GM19324 (cell line): ENCODE measurements around the gene C17orf100.

ENCODE experiments used
- ATAC-seq: cut with Tn5 transposase; IDR thresholded peaks from one replicate; pipeline ENCODE4 v1.9.1; 2021; ENCODE audit warnings: mild to moderate bottlenecking, moderate library complexity; ENCODE audit not compliant: unreplicated experiment, low FRiP score

The C17orf100 gene

DNA sequence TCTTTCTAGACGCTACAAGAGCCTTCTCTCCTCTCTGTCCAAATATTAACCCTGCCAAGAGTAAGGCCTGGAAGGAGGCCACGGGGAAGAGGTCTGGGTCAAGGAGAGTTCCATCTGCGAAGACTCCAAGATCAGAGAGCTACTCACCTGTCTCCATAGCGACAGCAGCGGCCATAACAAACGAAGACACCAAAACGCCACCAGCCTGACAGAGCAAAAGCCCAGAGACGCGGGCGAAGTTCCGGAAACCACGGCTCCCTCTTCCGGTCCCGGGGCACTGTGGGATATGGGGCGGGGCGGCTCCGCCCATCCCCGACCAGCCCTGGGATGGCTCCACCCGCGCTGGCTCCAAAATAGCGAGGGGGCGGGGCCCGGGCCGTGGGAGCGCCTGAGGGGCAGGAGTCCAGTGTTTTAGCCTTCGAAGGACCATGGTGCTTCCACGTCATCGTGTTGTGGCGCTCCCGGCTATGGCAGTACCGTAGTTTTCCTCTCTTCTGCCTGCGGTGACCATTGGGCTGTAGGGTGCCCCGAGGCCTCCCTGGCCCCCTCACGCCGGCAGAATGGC lies at the start of gene C17orf100, which contains the start of gene MED31:
Gene C17orf100 (plus strand): TSS at position 409 of the 565 bp plus-strand sequence. CDS start 152 bp downstream, at position 561.
Gene MED31 (minus strand): TSS at position 252 of the 565 bp plus-strand sequence. CDS start 77 bp downstream, at position 175.
- ATAC-seq = peak; percentile 95

DNA sequence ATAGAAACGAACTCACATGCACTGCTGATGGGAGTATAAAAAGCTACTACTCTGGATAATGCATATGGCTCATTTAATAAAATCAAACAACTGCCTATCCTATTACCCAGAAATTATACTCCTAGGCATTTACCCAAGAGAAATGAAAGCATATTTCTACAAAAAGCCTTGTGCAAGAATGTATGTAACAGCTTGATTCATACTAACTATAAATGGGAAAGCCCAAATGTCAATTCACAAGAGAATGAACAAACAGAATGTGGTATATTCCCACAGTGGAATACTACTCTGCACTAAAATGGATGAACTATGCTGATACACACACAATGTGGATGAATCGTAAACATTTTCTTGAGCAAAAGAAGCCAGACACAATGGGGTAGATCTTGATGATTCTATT lies 49.4 kb upstream of the C17orf100 start:
- no peak for ATAC-seq

DNA sequence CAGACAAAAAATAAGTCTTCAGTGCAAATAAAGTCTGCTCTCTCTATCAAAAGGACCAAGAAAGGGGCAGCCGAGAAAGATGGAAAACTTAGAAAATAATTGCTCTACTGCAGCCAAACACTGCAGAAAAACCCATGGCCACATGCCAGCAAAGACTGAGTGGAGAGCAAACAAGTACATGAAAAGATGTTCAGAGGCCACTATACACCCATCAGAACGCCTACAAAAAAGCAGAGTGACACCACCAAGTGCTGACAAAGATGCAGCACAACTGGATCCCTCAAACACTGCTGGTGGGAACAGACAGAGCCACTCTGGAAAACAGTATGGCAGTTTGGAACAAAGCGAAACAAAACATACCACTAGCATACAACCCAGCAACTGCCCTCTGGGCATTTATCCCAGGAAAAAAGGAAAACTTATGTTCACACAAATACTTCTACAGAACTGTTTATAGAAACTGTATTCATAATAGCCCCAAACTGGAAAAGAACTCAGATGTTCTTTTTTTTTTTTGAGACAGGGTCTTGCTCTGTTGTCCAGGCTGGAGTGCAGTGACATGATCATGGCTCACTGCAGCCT lies 47.7 kb upstream of the C17orf100 start:
- ATAC-seq = no peak

DNA sequence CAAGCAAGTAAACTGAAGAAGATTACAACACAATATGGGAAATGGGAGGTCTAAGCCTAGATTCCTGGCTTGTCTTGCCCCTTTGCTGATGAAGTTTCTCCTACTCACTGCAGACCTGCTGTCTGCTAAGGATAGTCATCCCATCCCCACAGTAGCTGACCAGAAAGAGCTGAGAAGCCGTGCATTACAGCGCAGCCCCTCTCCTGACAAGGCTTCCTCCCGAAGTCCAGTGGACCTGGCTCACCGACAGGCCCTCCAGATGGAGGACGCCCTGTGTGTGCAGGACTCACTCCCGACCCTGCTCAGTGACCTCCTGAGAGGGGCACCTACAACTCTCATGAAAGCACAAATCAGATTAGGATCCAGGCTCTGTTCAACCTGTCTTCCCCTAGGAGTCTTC lies 46.4 kb upstream of the C17orf100 start:
- ATAC-seq = no peak

DNA sequence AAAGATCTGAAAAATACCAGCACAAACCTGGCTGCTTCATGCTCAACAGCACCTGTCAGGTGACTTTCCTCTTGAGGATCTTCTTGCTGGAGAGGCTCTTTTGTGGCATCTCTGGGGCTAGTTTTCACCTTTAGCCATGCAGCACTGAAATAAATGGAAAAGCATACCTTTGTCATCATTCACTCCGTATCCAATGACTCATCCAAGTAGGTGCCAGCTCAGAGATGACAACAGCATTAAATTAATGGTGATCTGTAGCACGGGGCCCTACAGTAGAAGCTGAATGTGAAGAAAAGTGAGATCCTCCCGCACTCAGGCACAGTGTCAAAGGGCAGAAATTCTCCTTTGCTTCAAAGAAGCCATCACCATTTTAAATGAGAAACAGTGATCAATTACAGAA lies 43.2 kb upstream of the C17orf100 start:
- ATAC-seq = no peak

DNA sequence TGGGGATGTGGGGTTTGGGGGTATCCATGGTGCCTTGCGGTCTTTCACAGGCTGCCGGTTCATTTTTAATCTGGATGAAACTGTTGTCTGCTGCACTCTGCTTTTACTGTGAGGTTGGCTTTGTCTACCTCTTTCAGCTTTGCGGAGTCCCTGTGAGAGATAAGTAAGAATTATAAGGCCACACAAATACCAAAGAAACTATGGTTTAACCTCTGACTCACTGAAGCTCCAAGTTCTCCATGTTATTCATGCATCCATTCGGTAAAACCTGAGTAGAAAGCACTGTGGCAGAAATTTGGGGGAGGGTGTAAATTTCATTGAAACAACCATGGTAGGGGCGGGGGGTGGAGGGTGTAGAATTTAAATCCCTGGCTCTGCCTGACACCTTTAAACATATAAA lies 41.6 kb upstream of the C17orf100 start:
- no peak for ATAC-seq

DNA sequence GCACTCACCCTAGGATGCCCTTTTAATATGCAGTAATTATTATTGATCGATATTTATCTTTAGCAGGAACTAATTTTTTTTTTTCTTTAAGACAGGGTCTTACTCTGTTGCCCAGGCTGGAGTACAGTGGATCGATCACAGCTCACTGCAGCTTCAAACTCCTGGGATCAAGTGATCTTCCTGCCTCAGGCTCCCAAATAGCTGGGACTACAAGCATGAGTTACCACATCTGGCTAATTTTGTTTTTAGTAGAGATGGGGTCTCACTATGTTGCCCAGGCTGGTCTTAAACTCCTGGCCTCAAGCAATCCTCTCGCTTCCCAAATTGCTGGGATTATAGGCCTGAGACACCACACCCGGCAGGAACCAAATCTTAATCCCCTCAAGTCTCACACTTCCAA lies 40.3 kb upstream of the C17orf100 start:
- no peak for ATAC-seq

DNA sequence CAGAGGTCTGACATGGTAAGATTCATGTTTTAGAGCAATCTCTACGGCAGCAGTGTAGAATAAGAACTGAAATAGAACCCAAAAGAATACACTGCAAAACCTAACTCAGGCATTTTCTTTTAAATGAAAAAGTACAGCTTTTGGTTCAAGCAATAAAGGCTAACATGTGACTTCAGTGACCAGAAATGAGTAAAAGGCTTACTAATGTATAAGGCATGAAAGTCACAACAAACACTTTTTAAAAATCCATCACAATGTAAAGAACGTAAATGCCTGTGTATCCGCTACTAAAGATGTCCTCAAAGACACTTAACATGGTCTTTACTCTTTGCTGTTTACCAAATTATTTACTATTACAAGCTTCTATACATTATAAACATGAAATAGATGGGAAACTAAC lies 27.6 kb upstream of the C17orf100 start:
- ATAC-seq = no peak

DNA sequence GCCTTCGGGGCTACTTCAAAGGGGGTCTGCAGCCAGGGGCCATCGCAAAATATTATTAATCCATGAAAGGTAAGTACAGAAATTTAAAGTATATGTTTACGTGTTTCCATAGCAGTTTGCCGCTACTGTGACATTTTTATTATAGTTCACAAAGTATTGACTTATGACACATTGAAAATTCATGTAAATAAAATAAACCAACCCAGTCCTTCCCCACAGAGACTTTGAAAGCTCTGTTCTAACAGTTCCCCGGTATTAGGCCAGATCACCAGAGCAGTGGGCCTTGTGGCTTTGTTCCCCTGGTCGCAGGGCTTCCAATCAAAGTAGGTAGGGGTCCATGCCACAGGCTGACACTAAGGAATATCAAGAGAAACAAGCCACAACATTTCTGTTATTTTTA lies 24.9 kb upstream of the C17orf100 start:
- no peak for ATAC-seq

DNA sequence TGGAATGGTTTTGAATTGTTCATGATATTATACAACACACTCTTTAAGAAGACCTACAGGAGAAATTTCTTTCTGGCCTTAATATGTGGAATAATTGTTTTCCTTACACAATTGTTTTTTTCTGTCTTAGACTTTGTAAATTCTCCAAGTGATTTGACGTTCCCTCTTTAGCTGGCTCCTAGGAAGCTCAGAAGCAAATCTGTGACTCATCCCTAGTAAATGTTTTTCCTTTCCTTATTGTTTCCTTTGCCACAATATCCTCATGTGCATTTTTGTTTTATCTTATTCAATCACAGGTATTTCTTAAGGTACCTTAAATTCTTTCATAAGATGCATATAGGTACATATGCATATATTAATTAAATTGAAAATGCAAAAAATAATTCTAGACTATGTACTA lies 24.5 kb upstream of the C17orf100 start:
- no peak for ATAC-seq

DNA sequence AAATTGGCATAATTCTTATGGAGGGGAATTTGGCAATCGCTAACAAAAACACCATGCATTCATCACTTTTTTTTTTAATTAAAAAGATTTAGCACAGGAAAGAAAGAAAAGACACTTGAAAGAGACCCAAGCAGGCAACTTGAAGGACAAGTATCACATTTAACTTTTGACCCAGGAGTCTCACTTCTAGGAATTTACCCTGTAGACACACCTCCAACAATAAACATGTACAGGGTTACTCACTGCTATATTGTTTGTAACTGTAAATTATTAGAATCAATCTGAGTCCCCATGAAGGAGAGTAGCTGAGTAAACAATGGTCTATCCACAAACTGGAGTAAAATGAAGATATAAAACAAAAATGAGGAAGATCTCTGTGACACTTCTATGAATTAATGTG lies 21.2 kb upstream of the C17orf100 start:
- ATAC-seq = no peak

DNA sequence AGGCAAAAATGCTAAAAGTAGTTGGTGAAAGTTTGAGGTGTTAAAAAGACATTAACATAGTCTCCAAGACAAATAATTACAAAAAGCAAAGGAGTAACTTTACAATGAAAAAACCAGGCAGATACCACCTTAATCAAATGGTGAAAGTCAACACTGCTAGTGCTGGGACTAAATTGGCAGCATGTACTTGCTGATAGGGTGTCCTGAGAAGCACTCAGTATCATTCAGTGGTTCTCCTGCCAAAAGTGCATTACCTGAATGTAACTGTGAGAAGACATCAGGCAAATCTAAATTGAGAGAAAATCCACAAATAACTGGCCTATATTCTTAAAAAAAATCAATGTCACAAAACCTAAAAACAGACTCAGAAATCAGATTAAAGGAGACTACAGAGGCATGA lies 19.0 kb upstream of the C17orf100 start:
- ATAC-seq = no peak

DNA sequence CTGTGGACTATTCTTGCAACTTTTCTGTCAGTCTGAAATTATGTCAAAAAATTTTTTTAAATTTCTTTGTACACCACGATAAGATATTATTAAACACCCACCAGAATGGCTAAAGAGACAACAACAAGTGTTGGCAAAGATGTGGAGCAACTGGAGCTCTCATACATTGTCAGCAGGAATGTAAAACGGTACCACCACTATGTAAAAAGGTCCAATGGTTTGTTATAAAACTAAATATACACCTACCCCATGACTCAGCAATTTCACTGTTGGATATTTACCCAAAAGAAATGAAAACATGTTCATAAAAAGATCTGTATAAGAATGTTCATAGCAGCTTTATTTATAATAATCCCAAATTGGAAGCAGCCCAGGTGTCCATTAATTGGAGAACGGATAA lies 18.3 kb upstream of the C17orf100 start:
- no peak for ATAC-seq

DNA sequence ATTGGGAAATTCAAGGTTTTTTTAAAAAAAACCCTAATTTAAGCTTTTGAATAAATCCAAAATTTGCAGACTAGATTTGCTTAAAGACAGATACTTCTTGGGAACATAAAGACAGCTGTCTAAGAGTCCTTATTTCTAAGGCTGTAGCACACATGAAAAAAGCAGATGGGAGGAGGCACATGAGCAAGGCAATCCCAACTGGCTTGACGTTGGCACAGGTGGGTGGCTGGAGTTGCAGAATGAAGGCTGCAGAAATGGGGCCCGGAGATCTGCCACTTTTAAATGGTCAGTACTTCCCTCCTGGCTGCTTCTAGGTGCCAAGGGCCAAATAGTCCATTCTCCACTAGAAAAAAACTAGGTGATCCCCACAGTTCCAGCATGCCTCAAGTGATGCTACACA lies 15.5 kb upstream of the C17orf100 start:
- no peak for ATAC-seq

DNA sequence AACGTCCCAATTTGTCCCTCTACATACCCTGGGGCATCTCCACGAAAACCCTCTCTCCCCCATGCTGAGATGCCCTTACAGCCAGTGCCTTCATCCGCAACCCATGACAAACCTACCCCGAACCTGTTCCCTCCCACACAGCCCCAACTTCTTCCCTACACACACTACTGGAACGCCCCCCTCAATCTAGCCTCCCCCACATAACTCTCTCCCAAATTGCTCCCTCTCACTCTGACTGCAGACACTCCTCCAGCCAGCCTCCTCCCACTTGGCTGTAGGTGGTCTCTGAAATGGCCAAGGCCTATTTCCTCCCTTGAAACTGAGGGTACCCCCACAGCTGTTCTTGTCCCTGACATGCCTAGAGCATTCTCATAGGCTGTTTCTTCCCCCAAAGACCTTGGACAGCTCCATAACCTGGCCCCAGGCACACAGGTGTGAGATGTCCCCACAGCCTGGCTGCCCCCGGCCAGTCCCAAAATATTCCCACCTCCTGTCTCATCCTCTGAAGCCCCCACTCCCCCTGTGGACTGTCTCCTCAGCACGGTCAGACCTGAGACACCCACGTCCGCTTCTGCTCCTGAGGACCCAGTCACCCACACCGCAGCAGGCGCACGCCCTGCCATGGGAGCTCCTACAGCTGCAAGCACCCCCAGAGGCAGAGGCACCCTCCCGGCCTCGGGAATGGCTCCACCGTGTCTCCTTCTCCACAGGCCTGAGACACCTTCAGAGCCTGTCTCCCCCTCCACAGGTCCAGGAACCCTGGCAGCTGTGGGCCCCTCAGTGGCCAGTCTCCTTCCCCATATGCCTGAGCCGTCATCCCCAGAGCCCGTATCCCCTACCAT lies 14.7 kb upstream of the C17orf100 start:
- no peak for ATAC-seq

DNA sequence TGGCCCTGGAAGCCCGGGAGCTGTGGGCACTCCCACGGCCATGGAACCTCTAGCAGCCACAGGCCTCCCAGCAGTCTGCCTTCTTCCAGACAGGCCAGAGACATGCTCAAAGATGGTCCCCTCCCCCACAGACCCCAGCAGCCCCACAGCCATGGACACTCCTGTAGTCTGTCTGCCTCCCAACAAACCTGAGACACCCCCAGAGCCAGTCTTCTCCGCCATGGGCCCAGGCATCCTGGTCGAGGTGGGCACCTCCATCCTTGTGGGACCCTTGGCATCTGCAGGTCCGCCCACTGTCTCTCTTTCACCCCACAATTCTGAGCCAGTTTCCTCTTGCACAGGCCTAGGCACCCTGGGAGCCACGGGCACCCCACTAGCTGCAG lies 14.1 kb upstream of the C17orf100 start:
- ATAC-seq = no peak

DNA sequence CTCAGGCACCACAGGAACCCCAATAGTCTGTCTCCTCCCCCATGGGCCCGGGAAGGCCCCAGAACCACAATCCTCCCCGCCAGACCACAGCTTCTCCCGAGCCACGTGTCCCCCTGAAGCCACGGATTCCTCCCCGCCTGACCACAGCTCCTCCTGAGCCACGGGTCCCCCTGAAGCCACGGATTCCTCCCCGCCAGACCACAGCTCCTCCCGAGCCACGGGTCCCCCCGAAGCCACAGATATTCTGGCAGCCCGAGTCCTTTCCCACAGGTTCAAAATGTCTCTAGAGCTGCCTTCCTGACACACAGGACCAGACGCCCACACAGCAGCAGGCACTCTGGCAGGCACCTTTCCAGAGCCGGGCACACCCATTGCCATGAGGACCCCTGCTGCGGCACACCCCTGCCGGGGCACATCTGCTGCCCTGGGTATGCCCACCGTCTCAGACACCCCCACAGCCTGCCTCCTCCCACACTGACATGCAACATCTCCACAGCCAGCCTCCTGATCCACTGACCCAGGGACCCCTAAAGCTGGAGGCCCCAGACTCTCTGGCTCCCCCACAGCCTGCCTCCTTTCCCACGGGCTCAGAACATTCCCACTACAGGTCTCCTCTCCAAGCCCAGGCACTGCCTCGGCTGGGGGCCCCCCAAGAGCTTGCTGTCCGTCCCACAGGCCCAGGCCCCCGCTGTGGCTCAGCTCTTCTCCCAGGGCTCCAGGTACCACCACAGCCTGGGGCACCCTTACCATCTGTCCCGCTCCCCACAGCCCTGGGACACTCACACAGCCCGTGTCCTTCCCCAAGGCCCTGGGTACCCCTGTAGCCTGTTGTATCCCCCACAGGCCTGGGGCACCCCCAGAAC lies 13.3 kb upstream of the C17orf100 start:
- ATAC-seq = no peak

DNA sequence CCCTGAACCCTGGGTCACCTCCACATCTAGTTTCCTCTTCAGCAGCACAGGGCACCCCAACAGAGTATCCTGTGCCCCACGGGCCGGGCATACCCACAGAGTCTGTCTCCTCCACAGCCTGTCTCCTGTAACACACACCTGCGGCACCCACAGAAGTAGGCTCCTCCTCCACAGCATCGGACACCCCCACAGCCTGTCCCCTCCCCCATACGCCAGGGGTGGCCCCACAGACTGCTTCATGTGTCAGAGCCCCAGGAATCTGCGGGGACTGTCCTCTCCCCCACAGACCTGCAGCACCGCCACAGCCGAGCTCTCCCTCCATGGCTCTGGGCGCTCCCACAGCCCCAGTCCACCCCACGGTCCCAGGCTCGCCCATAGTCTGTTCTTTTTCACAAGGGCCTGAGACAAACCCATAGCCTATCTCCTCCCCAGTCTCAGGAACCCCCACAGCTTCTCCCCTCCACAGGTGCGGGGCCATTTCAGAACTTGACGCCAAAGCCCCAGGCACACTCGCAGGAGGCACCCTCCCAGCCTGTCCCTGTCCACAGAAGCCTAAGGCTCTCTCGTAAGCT lies 12.5 kb upstream of the C17orf100 start:
- ATAC-seq = no peak

DNA sequence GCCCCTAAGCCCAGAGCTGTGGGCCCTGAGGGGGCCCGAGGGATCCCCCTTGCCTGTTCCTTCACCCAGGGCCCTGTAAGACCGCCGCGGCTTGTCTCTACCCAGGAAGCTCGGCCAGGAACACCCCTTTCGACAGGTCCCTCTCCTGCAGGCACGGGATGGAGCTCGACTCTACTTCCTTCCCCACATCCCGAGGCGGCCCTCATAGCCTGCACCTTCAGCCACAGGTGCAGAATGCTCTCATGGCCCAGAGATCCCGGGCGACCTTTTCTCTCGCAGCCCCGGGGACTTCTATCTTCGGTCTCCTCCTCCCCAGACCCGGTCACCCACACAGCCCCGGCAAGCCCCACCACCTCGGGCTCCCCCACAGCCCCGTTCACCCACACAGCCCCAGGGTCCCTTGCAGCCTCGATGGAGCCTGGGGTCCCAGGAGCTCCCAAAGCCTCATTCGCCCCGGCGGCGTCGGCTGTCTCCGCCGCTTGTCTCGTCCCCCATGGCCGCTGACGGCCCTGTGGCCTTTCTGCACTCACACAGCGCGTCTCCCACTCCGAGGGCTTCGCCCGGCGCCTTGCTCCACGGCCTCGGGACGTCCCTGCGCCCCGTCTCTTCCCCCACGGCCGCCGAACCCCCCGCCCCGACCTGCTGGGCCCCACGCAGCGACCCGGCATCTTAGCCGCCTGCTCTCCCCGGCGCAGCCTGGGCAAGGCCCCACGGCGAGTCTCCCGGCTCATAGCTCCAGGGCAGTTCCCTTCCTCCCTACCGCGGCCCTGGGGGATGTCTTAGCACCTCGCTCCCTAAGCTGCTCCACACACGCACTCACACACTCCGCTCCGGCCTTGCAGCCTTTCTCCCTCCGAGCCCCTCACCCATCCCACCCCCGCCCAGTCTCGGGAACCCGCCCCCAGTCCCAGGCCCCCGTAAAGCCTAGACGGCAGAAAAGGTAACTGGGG lies 11.7 kb upstream of the C17orf100 start:
- no peak for ATAC-seq
